OCI-LY3 (cell line): ENCODE data around the gene OTOL1.
A peak's percentile ranks its signal among the peaks of the same experiment; 100 is the strongest.

Source experiments
- H2AFZ ChIP-seq: fragments of 200-600, 300-600 bp; shearing (Covaris generic); 2 replicates; pipeline ENCODE4 v1.6.0; 2014; ENCODE audit warnings: antibody characterized with exemption, low read depth, low read length
- H3K27ac ChIP-seq: fragments of 200-600, 300-600 bp; sonication (generic); 2 replicates; pipeline ENCODE4 v1.5.1; 2014; ENCODE audit warnings: mild to moderate bottlenecking, low read length, moderate library complexity, mixed read lengths
- H3K27me3 ChIP-seq: fragments of 200-600, 300-600 bp; sonication (generic); 2 replicates; pipeline ENCODE4 v1.6.1; 2014; ENCODE audit warnings: low read depth, low read length, mixed read lengths
- H3K36me3 ChIP-seq: fragments of 200-600, 300-600 bp; sonication (generic); replicated peaks from 2 replicates; pipeline ENCODE3; 2014; ENCODE audit warnings: low read depth, low read length, mixed read lengths
- H3K4me1 ChIP-seq: fragments of 300-600, 200-600 bp; sonication (generic); 2 replicates; pipeline ENCODE4 v1.6.1; 2014; ENCODE audit warnings: low read length, mixed read lengths
- H3K4me2 ChIP-seq: fragments of 200-600, 300-600 bp; sonication (generic); 2 replicates; pipeline ENCODE4 v1.6.1; 2014; ENCODE audit warnings: low read length, mixed read lengths
- H3K4me3 ChIP-seq: fragments of 300-600, 200-600 bp; sonication (generic); 2 replicates; pipeline ENCODE4 v1.5.1; 2014; ENCODE audit warnings: antibody characterized with exemption, mild to moderate bottlenecking, low read length, moderate library complexity
- H3K79me2 ChIP-seq: fragments of 300-600, 200-600 bp; shearing (Covaris generic); 2 replicates; pipeline ENCODE4 v1.6.1; 2014; ENCODE audit warnings: mild to moderate bottlenecking, low read length, mixed read lengths
- H3K9ac ChIP-seq: fragments of 300-600, 200-600 bp; shearing (Covaris generic); 2 replicates; pipeline ENCODE4 v1.6.0; 2014; ENCODE audit warnings: mild to moderate bottlenecking, low read length, moderate library complexity
- H3K9me3 ChIP-seq: fragments of 200-600, 300-600 bp; shearing (Covaris generic); 2 replicates; pipeline ENCODE4 v1.6.1; 2014; ENCODE audit warnings: low read length, mixed read lengths; ENCODE audit not compliant: insufficient read depth
- H4K20me1 ChIP-seq: fragments of 200-600, 300-600 bp; sonication (generic); 2 replicates; pipeline ENCODE4 v1.6.1; 2016; ENCODE audit warnings: low read length, mixed read lengths; ENCODE audit not compliant: insufficient read depth
- EZH2phosphoT487 ChIP-seq: fragments of 200-600 bp; shearing (Covaris generic); IDR thresholded peaks from 2 replicates; pipeline ENCODE4 v1.6.1; 2018; ENCODE audit warnings: antibody characterized with exemption, mixed run types, low read depth
- TF ChIP-seq, protein P1 (sequence below): fragments of 200-600, 300-600 bp; sonication (generic); IDR thresholded peaks from 2 replicates; pipeline ENCODE4 v1.5.1; 2014; ENCODE audit warnings: antibody characterized with exemption, low read length, low read depth

OTOL1 gene

DNA sequence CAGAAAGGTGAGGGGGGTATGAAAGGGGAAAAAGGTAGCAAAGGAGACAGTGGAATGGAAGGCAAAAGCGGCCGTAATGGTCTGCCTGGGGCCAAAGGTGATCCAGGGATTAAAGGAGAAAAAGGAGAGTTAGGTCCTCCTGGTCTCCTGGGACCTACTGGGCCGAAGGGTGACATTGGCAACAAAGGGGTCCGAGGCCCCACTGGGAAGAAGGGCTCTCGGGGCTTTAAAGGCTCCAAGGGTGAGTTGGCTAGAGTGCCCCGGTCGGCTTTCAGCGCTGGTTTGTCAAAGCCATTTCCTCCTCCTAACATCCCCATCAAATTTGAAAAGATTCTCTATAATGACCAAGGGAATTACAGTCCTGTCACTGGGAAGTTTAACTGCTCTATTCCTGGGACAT lies 6.7 kb downstream of the OTOL1 start:
- no peaks in the 10 kb centered on the region for H3K79me2 ChIP-seq
- H3K36me3 ChIP-seq: no peaks in the 10 kb centered on the region
- H3K27ac ChIP-seq: no peak overlapping the region
- TF ChIP-seq EZH2phosphoT487: no peak
- TF ChIP-seq, protein P1, sequence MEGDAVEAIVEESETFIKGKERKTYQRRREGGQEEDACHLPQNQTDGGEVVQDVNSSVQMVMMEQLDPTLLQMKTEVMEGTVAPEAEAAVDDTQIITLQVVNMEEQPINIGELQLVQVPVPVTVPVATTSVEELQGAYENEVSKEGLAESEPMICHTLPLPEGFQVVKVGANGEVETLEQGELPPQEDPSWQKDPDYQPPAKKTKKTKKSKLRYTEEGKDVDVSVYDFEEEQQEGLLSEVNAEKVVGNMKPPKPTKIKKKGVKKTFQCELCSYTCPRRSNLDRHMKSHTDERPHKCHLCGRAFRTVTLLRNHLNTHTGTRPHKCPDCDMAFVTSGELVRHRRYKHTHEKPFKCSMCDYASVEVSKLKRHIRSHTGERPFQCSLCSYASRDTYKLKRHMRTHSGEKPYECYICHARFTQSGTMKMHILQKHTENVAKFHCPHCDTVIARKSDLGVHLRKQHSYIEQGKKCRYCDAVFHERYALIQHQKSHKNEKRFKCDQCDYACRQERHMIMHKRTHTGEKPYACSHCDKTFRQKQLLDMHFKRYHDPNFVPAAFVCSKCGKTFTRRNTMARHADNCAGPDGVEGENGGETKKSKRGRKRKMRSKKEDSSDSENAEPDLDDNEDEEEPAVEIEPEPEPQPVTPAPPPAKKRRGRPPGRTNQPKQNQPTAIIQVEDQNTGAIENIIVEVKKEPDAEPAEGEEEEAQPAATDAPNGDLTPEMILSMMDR: no peak
- no peak overlapping the region for H3K4me2 ChIP-seq
- H2AFZ ChIP-seq: no peak overlapping the region
- H3K4me1 ChIP-seq: no peaks in the 10 kb centered on the region
- no peaks in the 10 kb centered on the region for H4K20me1 ChIP-seq
- no peak overlapping the region for H3K4me3 ChIP-seq
- H3K9me3 ChIP-seq: no peaks in the 10 kb centered on the region
- H3K27me3 ChIP-seq: no peaks in the 10 kb centered on the region
- no peak overlapping the region for H3K9ac ChIP-seq

DNA sequence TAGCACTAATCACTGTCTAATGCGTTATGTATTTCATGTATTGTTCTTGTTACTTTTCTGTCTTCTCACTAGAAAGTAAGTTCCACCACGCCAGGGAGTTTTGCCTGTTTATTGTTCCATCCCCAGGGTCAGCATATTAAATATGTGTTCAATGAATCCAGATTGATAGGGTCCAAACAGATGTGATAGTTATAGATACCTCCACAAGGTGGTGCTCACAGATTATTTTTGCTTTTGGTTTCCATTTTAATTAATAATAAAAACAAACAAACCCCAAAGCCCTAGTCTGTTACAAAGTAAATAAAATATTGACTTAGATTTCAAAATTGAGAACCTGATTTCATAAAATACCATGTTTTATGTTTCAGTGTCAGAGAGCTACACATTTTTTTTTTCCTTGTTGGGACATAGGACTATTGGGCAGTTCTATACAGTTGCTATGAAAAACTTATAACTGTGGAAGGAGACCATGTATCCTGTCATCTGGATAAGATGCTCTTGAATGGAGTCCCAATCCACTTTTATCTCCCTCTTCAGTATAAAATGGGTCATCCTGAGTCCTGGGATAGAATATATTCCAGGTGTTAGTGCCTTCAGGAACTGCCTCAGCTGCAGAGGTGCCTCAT lies 12.4 kb downstream of the OTOL1 start:
- Histone ChIP-seq H3K79me2 (no peaks in the 10 kb centered on the region), H3K27me3 (no peaks in the 10 kb centered on the region), H3K9me3 (no peaks in the 10 kb centered on the region), H3K4me3 (no peak overlapping the region), H3K36me3 (no peaks in the 10 kb centered on the region), H3K4me1 (no peaks in the 10 kb centered on the region), H4K20me1 (no peaks in the 10 kb centered on the region), H3K4me2 (peak overlapping the region; percentile 37), H3K27ac (no peak overlapping the region), H3K9ac (no peak overlapping the region), H2AFZ (peak overlapping the region; percentile 57; the same call in 1 of the 2 replicates)
- no peak for TF ChIP-seq EZH2phosphoT487
- TF ChIP-seq, protein P1: peak; percentile 79

DNA sequence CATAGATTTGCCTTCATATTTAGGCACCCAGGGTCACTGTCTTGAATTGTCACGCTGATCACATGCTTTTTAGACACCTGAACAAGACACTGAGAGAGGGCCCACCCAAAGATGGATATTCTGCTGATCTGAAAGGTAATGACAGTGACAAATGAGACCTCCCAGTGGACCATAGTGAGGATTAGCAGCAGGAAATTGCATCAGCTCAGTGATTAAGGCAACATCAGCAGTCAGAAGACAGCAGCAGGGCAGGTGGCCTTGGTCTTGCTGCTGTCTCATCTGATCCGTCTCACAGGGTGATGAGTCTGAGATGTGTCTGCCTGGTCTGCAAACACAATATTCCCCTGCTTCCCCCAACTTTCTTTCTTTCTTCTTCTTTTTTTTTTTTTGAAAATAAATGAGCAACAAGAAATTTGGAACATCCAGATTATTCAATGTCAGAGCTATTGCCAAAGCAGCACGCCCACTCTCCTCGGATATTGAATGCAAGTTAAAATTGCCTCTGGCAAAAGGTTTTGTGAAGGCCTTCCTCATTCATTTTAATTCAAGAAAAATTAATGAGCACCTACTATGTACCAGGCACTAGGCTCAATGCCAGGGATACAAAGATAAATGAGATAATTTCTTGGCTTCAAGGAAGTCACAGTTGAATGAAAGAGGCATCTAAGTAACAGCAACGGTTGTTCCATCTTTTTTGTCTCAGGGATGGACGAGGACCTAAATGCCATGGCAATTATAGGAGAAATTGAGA lies 14.1 kb downstream of the OTOL1 start:
- peak overlapping the region; percentile 26; the same call in 1 of the 2 replicates for H2AFZ ChIP-seq

DNA sequence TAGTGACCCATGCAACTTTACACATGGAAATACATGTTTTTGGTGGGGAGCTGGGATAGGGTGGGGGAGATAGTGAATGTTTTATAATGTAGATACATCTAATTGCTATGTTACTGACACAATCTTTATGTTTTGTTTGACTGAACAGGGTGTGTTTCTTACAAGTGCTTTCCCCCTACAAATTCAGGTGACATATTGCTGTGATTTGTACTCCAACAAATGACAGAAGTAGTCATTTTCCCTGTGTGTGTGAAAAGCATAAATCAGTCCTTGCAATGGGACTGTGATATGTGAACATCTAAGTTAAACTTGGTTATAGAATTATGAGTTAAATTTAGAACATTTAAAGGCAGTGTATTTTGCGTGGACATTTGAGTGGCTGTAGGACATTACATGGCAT lies 27.3 kb downstream of the OTOL1 start:
- H4K20me1 ChIP-seq: no peaks in the 10 kb centered on the region
- H3K9me3 ChIP-seq: no peaks in the 10 kb centered on the region
- no peak overlapping the region for H3K9ac ChIP-seq
- no peak overlapping the region for H3K4me3 ChIP-seq
- no peaks in the 10 kb centered on the region for H3K4me1 ChIP-seq
- H3K27me3 ChIP-seq: no peaks in the 10 kb centered on the region
- H3K36me3 ChIP-seq: no peaks in the 10 kb centered on the region
- H2AFZ ChIP-seq: no peak overlapping the region
- H3K79me2 ChIP-seq: no peaks in the 10 kb centered on the region
- no peak overlapping the region for H3K27ac ChIP-seq
- TF ChIP-seq EZH2phosphoT487: no peak
- TF ChIP-seq, protein P1: no peak
- no peak overlapping the region for H3K4me2 ChIP-seq

More for the DNA sequence above, 14.1 kb downstream of the OTOL1 start:
- no peaks in the 10 kb centered on the region for H3K36me3 ChIP-seq
- H3K4me1 ChIP-seq: no peaks in the 10 kb centered on the region
- TF ChIP-seq, protein P1: no peak
- no peak for TF ChIP-seq EZH2phosphoT487
- no peaks in the 10 kb centered on the region for H3K79me2 ChIP-seq
- no peaks in the 10 kb centered on the region for H3K9me3 ChIP-seq
- H4K20me1 ChIP-seq: no peaks in the 10 kb centered on the region
- H3K4me2 ChIP-seq: no peak overlapping the region
- H3K9ac ChIP-seq: no peak overlapping the region
- no peaks in the 10 kb centered on the region for H3K27me3 ChIP-seq
- no peak overlapping the region for H3K4me3 ChIP-seq
- no peak overlapping the region for H3K27ac ChIP-seq
